ENCODE data around the gene GRIK1. TPM values are rescaled to one million over a fixed set of nuclear protein-coding genes. Genes with fewer than 3 reads are reported as not detected.

GRIK1 gene
- total RNA-seq, 1 experiment from 2014 or later, result not detected

DNA sequence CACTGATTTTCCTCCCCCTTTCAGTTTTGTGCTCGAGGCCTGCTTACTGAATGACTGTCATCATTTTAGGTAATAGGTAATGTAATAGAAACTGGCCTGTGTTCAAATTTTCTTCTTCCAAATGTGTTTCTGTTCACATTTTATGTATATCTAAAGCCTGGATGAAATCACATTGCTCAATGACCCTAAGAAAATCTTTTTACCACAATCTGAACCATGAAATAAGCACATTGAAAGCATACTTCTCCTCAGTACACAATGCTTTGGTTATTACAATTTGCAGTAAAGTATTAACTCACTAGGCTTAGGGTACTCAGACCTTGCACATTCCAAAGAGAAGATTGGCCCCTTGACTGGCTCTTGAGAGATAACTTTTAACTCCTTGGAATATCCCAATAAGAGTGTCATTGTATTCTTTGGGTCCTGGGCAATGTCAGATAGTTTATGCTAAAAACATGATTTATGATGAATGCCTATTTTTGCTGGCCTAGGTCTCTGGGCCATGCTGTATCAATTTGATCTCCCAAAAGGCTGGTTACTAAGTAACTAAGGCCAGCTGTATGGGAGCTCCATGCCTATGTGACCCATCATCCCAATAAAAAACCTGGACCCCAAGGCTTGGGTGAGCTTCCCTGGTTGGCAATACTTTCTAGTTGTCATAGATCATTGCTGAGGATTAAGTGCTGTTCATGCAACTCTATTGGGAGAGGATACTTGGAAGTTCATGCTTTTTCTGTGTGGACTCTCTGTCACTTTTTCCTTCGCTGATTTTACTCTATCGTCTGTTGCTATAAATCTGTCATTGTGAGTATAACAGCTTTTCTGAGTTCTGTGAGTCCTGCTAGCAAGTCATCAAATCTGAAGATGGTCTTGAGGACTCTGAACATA is 293.9 kb downstream of the GRIK1 start:
- no peak for DNase-seq (ENCODE audit: low read depth)

- no peak for DNase-seq (ENCODE audit: low read depth)
Measured at GRCh38 chr21:29643289-29643688, 296.5 kb downstream of the GRIK1 start.

DNA sequence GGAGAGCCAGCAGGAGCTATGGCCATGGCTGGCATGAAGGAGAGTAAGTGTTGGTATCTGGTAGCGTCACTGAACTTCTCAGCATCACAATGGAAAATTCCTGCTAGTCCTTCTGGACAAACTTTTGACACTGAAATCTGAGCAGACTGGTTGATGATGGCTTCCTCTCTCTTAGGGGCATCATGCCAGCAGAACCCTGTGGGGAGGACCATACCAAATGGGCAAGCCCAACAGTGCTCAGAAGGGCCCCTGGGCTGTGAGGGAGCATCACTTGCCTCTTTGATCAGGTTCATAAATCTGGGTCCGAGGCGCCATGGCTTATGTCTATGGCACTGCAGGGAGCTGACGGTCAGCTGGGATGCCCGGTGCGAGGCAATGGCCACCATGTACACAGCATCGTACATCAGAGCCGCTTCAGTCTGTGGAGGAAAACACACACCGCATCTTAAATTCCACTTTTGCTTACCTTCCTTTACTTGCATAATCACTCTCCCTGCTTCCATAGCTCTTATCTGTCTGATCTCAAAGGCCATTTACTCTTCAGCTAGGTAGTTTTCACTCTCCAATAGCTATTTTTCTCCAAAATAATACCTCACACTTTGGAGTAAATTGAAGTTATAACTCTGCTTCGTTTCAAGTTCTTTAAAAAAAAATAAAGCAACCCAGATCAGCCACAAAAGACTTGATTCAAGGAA is 297.1 kb downstream of the GRIK1 start:
- no peak for DNase-seq (ENCODE audit: low read depth)

GRCh38 chr21:29641635-29642550 is 297.9 kb downstream of the GRIK1 start:
- no peak for DNase-seq (ENCODE audit: low read depth)

- no peak for DNase-seq (ENCODE audit: low read depth)
Measured at GRCh38 chr21:29641001-29641634, 298.7 kb downstream of the GRIK1 start.

- no peak for DNase-seq (ENCODE audit: low read depth)
Measured at GRCh38 chr21:29640080-29640508, 299.7 kb downstream of the GRIK1 start.

- no peak for DNase-seq (ENCODE audit: low read depth)
Measured at GRCh38 chr21:29639366-29640079, 300.3 kb downstream of the GRIK1 start.

DNA sequence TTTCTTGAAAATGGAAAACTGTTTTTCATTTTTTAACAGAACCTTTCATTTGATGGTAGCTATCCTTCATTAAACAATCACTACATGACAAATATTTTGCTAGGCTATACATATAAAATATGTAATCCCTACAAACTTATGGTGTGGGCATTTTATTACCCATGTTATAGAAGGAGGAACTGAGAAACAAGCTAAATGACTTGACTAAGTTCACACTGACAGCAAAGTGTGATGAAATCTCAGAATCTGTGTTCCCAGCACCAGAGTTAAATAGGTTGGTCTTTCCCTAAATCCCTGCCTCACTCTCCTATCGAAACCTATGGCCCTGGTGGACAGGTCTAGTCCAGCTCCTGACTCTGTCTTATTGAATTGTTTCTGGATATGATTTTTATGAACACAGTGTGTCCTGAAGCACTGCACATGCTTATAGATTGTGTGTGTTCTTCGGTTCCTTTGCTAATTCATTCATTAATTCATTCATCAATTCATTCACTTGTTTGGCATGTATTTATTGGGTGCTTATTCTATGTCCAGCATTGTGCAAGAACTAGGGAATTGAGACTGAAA is 301.0 kb downstream of the GRIK1 start:
- no peak for DNase-seq (ENCODE audit: low read depth)

DNA sequence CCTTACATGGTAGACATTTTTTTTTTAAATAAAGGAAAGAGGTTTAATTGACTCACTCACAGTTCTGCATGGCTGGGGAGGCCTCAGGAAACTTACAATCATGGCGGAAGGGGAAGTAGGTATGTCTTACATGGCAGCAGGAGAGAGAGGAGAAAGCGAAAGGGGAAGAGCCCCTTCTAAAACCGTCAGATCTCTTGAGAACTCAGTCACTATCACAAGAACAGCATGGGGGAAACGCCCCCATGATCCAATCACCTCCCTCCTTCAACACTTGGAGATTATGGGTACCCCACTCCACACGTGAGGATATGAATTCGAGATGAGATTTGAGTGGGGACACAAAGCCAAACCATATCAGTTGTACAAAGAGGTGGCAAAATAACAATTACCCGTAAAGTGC is 301.7 kb downstream of the GRIK1 start:
- no peak for DNase-seq (ENCODE audit: low read depth)

DNA sequence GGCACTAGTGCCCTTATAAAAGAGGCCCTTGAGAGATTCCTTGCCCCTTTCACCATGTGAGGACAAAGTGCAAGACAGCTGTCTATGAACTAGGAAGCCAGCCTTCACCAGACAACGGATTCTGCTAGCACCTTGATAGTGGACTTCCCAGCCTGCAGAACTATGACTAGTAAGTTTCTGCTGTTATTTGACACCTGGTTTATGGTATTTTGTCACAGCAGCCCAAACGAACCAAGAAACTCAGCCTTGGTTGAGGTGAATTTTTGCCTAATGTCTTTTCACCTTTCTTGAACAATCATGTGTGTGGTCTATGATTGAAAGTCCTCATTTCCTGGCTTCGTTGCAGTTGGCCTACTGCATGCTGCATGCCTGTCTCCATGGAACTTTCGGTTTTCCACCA is 302.2 kb downstream of the GRIK1 start:
- DNase-seq (ENCODE audit: low read depth), result no peak

DNA sequence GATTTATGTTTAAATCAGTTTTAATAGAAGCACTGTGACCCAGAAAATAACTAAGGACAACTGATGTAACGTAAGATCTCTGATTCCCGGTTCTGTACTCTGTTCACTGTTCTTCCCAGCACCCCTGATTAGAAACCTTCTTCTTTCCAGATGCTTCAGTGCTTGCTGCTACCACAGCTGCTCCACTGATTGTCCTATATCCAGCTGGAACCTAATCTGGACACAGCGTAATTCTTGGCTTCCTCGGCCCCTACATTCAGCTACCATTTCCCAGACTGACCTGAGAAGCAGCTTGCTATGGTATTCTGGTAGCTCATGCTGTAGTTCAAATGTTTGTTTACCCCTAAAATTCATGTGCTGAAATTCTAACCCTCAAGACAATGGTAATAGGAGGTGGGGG is 302.7 kb downstream of the GRIK1 start:
- DNase-seq (ENCODE audit: low read depth), result no peak

- no peak for DNase-seq (ENCODE audit: low read depth)
Measured at GRCh38 chr21:29634418-29634817, 305.4 kb downstream of the GRIK1 start.

DNA sequence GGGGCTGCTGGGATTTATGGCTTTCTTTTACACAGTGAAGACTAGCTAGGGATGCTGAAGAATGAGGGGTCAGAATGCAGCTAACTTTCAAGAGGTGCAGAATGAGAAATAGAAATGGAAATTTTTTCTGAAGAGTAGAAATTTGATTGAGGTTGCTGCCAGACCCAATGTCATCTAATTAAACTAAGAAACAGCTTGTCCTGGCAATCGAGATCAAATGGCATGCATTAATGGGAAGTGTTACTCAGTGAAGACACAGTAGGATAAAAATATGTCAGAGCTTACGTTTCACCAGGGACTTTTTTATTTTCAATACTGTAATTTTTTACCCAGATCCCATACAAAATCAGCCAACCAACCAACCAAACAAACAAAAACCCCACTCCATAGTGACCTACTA is 306.0 kb downstream of the GRIK1 start:
- DNase-seq (ENCODE audit: low read depth), result no peak

DNA sequence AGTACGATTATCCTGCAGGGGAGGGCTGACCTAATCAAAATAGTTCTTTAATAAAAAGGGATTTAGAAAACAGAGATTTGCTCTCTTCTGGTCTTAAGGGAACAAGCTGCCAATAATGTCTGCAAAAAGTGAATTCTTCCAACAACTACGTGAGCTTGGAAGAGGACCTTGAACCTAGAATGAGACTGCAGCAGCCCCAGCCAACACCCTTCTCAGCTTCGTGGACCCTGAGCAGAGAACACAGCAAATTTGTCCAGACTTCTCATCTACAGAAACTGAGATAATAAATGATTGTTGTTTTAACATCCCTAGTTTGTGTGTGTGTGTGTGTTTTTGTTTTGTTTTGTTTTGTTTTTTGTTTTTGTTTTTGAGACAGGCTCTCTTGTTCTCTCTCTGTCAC is 309.4 kb downstream of the GRIK1 start:
- no peak for DNase-seq (ENCODE audit: low read depth)

DNA sequence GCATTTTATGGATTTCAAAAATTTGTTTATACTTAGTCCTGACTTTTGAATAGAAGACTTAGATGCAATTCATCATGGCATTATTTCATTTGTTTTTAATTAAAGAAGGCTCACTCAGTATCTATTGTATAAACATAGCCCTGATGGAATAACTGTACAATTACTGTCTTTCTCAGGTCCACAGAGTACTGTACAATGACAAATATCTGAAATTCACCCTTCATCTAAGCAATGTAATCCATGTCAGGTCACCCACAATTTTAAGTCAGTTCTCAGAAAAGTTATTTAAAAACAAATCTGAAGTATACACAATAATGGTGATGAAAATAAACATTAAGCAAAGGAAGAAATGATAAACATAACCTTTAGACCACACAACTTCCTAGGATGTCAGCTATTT is 311.9 kb downstream of the GRIK1 start:
- no peak for DNase-seq (ENCODE audit: low read depth)

GRCh38 chr21:29626801-29627470 is 312.9 kb downstream of the GRIK1 start:
- DNase-seq (ENCODE audit: low read depth), result no peak

GRCh38 chr21:29625990-29626389 is 313.8 kb downstream of the GRIK1 start:
- DNase-seq (ENCODE audit: low read depth), result no peak

DNA sequence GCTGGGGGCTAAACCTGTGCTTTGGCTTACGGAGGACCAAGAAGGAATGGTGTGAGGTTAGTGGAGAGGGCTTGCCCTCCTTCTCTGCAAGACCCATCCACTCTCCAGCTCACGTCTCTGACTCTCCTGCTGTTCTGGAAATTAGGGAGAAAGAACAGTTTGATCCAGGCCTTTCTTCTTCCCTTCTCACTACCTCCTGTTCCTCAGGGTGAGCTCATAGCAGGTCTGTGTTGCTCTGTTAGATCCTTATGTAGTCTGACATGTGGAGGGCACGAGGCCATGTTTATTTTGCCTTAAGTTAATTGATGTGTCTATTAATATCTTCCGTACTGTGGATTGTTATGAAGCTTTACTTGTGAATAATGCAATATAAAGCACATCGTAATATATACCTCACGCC is 315.0 kb downstream of the GRIK1 start:
- no peak for DNase-seq (ENCODE audit: low read depth)

- DNase-seq (ENCODE audit: low read depth), result no peak
Measured at GRCh38 chr21:29621525-29621924, 318.3 kb downstream of the GRIK1 start.
